Lower leg skin (tissue), 3 donors: ENCODE data around the gene CIDEB.

Source experiments
- CTCF ChIP-seq, 3 donors: fragments of 450-650 bp; IDR thresholded peaks; one replicate each; pipeline ENCODE4 v1.5.1; 2016; ENCODE audit warnings: antibody characterized with exemption in 3 of 3, mild to moderate bottlenecking in 3 of 3, moderate library complexity in 2 of 3
- POLR2A ChIP-seq, 2 donors: fragments of 450-650 bp; IDR thresholded peaks; one replicate each; pipeline ENCODE4 v1.6.1; 2016 to 2017; ENCODE audit warnings: antibody characterized with exemption in 2 of 2, mild to moderate bottlenecking in 1 of 2, moderate library complexity in 1 of 2

DNA sequence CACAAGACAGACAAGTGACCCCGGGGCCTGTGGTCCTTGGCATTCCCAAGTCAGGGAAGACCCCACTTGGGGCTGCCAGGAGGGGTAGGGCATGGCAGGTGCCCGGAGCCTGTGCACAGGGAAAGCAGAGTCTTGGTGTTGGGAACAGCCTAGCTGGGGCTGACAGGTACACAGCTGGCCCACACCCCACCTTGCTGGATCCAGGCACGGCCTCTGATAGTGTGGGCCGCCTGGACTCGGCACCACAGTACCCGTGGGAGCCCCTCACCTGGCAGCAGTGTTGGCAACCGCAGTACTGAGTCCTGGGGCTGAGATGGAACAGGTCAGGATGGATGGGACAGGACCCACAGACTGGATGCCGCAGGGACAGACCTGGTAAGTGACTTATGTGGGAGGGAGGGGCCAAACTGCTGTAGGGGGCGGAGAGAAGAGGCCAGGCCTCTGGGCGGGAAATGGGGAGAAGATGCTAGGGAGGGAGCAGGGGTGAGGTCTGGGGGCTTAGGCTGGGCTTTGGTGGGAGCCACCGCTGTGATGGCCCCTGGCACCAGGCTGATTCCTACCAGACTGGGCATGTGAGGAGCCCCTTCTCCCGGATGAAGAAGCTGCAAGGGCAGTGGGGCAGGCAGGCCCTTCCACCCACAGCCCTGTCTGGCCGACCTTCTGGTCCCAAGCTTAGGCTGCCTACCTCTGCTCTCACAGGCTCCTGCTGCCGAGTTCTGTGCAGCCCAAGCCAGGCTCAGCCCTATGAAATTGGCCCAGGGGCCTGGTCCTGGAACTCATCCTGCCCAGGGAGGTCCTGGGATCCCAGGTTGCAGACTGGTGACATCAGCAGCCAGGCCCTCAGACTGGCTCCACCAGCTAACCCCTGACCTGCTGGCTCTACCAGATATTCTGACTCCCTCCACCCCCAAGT, 44.7 kb downstream of the CIDEB start, which contains the start of gene TGM1:
- TF ChIP-seq CTCF (IDR thresholded peaks at IDR 0.05) (no peak), POLR2A (IDR thresholded peaks at IDR 0.05) (no peak)
